HUES64 (cell line): ENCODE data around the gene ACSM4.
"Not testable (repeated sequence)": the region's sequence is repeated elsewhere in the genome, so short reads cannot be mapped to it uniquely, and the experiment has no call there.

Experiments
- H3K27ac ChIP-seq: 2 replicates; pipeline ENCODE4 v1.7.0; 2013; ENCODE audit warnings: low read depth, low read length, inconsistent platforms
- H3K27me3 ChIP-seq: 2 replicates; pipeline ENCODE4 v1.6.1; 2013; ENCODE audit warnings: mild to moderate bottlenecking, low read length; ENCODE audit not compliant: insufficient read depth
- H3K36me3 ChIP-seq: 2 replicates; pipeline ENCODE4 v1.6.1; 2013; ENCODE audit warnings: mild to moderate bottlenecking, low read length; ENCODE audit not compliant: insufficient read depth
- H3K4me1 ChIP-seq: 2 replicates; pipeline ENCODE4 v1.6.1; 2013; ENCODE audit warnings: mild to moderate bottlenecking, low read length, moderate library complexity; ENCODE audit not compliant: insufficient read depth
- H3K4me3 ChIP-seq: 2 replicates; pipeline ENCODE4 v1.5.1; 2013; ENCODE audit warnings: mild to moderate bottlenecking, low read length, moderate library complexity
- H3K9ac ChIP-seq: 2 replicates; pipeline ENCODE4 v1.6.1; 2013; ENCODE audit warnings: mild to moderate bottlenecking, low read depth, low read length
- H3K9me3 ChIP-seq: 2 replicates; pipeline ENCODE4 v1.6.1; 2013; ENCODE audit warnings: low read depth, low read length; ENCODE audit not compliant: insufficient read depth
- WGBS: fragments of 150-250, 120-280 bp; methylation state at CpG from one replicate; pipeline ENCODE4 v1.1.7; 2013; ENCODE audit warnings: missing lambda C conversion rate; 5-methylcytosine and 5-hydroxymethylcytosine counted together

The ACSM4 gene

DNA sequence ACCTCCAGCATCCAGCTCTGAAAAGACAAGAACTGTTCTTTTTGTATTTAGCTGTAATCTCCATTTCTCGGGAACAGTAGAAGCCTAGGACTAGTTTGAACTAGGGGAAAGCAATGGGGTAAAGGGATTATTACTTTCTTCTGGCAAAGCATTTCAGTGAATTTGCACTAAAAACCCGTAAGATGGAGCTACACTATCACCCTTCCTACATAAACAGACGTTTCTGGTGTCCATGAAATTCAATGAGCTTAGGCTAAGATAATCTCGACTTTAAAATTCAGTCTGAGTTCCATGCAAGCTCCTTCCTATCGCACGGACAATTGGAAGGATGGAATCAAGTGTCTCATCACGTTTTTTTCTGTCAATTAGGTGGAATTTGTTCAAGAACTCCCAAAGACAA is 24.0 kb downstream of the ACSM4 start:
- Histone ChIP-seq H3K4me3 (no peak overlapping the region), H3K27me3 (no peaks in the 10 kb centered on the region), H3K9me3 (peaks cover 17% of the 10 kb centered on the region), H3K4me1 (no peaks in the 10 kb centered on the region), H3K27ac (no peak overlapping the region), H3K9ac (no peak overlapping the region), H3K36me3 (no peaks in the 10 kb centered on the region)
- WGBS, result 92% methylated on average over 7 of the region's 7 CpGs

DNA sequence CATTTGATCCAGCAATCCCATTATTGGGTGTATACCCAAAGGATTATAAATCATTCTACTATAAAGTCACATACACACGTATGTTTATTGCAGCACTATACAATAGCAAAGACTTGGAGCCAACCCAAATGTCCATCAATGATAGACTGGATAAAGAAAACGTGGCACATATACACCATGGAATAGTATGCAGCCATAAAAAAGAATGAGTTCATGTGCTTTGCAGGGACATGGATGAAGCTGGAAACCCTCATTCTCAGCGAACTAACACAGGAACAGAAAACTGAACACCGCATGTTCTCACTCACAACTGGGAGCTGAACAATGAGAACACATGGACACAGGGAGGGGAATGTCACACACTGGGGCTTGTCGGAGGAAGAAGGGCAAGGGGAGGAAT is 33.9 kb downstream of the ACSM4 start:
- WGBS, result 94% methylated on average over 5 of the region's 5 CpGs
- not testable (repeated sequence) for H3K9ac ChIP-seq, H3K9me3 ChIP-seq, H3K4me3 ChIP-seq, H3K27me3 ChIP-seq, H3K36me3 ChIP-seq, H3K4me1 ChIP-seq, H3K27ac ChIP-seq

DNA sequence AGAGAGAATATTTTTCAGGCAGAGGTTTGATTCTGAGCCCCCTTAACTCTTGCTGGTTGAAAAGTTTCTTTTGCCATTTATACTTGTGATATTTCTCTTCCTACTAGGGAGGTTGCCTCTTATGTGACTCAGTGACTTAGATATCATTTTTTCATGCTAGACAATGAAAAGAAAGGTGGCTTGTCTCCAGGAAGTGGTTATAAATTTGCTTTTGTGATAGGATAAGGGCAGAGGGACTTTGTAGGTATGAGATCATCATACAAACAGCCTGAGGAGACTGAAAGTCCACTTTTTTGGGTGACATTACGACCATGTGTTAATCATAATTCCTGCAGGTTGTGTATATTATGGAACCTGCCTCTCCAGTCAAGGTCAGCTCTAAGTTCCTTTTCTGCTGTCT is 35.8 kb downstream of the ACSM4 start:
- H3K27me3 ChIP-seq, result no peaks in the 10 kb centered on the region
- no peak overlapping the region for H3K4me3 ChIP-seq
- H3K9me3 ChIP-seq, result peaks cover 5% of the 10 kb centered on the region
- H3K27ac ChIP-seq, result no peak overlapping the region
- no peak overlapping the region for H3K9ac ChIP-seq
- WGBS, result 93% methylated on average over 1 of the region's 1 CpG
- H3K36me3 ChIP-seq, result no peaks in the 10 kb centered on the region
- H3K4me1 ChIP-seq, result no peaks in the 10 kb centered on the region

DNA sequence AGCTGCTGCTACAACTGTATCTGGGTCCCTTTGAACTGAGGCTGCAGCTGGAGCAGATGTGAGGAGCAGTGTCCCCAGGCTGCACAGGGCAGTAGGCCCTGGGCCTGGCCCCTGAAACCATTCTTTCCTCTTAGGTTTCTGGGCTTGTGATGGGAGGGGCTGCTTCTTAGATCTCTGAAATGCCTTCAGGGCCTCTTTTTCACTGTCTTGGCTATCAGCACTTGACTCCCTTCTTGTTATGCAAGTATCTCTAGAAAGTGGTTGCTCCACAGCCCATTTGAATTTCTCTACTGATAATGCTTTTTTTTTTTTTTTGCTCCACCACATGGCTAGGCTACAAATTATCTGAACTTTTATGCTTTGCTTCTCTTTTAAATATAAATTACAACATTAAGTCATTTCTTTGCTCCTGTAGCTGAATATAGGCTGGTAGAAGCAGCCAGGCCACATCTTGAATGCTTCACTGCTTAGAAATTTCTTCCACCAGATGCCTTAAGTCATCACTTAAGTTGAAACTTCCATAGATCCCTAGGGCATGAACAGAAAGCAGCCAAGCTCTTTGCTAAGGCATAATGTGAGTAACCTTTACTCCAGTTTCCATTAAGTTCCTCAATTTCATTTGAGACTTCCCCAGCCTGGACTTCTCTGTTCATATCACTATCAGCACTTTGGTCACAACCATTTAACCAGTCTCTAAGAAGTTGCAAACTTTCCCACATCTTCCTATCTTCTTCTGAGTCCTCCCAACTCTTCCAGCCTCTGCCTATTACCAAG is 41.1 kb downstream of the ACSM4 start:
- Histone ChIP-seq H3K4me3 (no peak overlapping the region), H3K9ac (no peak overlapping the region), H3K27ac (no peak overlapping the region), H3K27me3 (no peaks in the 10 kb centered on the region), H3K36me3 (no peaks in the 10 kb centered on the region), H3K4me1 (peaks cover 7% of the 10 kb centered on the region; the same call in 1 of the 2 replicates), H3K9me3 (peaks cover 21% of the 10 kb centered on the region)

DNA sequence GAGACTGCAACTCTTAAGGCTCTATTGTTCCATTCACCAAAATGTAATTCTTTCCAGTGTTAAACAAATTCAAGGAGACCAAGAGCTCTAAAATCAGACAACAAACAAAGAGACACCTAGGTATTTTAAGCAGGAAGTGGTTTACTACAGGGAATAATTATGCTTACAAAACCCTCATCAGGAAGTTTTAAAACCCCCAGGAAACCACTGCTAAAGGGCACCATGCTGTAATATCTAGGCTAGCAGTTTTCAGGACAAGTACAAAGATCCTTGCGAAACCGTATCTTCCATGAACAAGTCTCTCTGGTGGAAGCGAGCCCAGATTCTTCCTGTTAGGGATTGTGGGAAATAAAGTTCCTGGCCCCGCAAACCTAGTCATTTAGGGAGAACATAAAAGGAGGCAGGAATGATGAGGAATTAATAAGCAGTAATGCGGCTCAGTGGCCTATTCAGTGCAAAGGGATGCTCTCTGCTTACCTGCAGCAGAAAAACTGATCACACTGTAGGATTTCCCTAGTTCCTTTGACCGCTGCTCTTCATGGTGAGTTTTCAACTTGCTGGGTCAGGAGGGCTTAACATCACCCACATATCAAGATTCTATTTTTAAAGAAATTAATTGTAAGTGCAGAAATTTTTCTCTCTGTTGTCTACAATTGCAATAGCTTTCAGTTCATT is 42.8 kb downstream of the ACSM4 start:
- peaks cover 21% of the 10 kb centered on the region for H3K9me3 ChIP-seq
- H3K27ac ChIP-seq, result peak overlapping the region; percentile 69; the same call in 1 of the 2 replicates
- WGBS, result 93% methylated on average over 6 of the region's 6 CpGs
- no peak overlapping the region for H3K9ac ChIP-seq
- H3K4me3 ChIP-seq, result no peak overlapping the region
- peaks cover 7% of the 10 kb centered on the region; the same call in 1 of the 2 replicates for H3K4me1 ChIP-seq
- no peaks in the 10 kb centered on the region for H3K27me3 ChIP-seq
- no peaks in the 10 kb centered on the region for H3K36me3 ChIP-seq

DNA sequence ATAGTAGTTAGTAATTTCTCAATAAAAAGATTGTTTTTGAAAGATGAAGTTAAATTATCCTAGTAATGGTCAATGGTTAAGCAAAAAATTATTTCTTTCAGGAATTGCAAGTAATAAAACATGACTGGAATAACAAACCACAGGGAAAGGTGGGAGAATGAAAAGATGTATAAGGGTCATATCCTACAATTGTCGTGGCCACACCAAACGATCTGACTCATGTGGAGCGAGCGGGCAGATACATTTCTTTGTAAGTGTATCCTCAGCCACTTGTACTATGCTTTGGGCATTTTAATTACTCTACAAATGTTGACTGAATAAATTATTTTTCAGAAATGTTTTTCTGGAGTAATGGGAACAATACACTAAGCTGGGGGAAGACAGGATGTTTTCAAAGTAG is 45.5 kb downstream of the ACSM4 start:
- no peak overlapping the region for H3K9ac ChIP-seq
- H3K36me3 ChIP-seq, result no peaks in the 10 kb centered on the region
- H3K27ac ChIP-seq, result no peak overlapping the region
- no peaks in the 10 kb centered on the region for H3K27me3 ChIP-seq
- H3K4me1 ChIP-seq, result peaks cover 7% of the 10 kb centered on the region; the same call in 1 of the 2 replicates
- peaks cover 19% of the 10 kb centered on the region for H3K9me3 ChIP-seq
- 88% methylated on average over 4 of the region's 4 CpGs for WGBS
- no peak overlapping the region for H3K4me3 ChIP-seq

DNA sequence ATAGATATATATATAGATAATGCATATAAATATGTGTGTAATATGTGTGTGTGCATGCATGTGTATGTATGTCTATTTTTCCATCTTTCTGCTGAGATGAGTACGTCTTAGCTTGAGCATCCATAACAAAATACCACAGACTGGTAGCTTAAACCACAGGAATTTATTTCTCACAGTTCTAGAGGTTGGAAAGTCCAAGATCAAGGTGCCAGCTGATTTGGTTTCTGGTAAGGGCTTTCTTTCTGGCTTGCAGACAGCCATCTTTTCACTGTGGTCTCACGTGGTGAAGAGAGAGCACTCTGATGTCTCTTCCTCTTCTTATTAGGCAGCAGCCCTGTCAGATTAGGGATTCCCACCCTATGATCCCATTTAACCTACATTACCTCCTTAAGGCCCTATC is 47.3 kb downstream of the ACSM4 start:
- no peak overlapping the region for H3K4me3 ChIP-seq
- WGBS, result 76% methylated on average over 1 of the region's 2 CpGs
- H3K36me3 ChIP-seq, result no peaks in the 10 kb centered on the region
- peaks cover 7% of the 10 kb centered on the region; the same call in 1 of the 2 replicates for H3K4me1 ChIP-seq
- no peak overlapping the region for H3K9ac ChIP-seq
- H3K9me3 ChIP-seq, result 0 out of 2 replicates have a peak, but pooled peaks cover 2% of the 10 kb centered on the region
- H3K27me3 ChIP-seq, result no peaks in the 10 kb centered on the region
- no peak overlapping the region for H3K27ac ChIP-seq

DNA sequence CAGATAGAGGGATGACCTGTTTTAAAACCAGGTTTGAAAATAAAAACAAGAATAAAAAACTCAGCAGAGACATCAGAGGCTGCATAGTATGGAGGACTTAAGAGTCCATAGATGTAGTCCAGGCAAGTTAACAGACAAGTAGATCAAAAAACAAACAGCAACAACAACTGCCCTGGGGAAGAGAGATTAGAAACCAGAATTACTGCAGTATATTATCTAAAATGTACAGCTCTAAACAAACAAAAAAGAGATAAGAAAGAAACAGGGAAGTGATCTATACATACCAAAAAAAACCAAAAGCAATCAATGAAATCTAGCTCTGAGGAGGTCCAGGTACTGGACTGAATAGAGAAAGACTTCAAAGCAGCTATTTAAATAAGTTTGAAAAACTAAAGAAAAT is 48.8 kb downstream of the ACSM4 start:
- no peak overlapping the region for H3K4me3 ChIP-seq
- no peaks in the 10 kb centered on the region for H3K27me3 ChIP-seq
- no peak overlapping the region for H3K9ac ChIP-seq
- no peaks in the 10 kb centered on the region for H3K4me1 ChIP-seq
- H3K27ac ChIP-seq, result no peak overlapping the region
- H3K36me3 ChIP-seq, result no peaks in the 10 kb centered on the region
- H3K9me3 ChIP-seq, result no peaks in the 10 kb centered on the region

DNA sequence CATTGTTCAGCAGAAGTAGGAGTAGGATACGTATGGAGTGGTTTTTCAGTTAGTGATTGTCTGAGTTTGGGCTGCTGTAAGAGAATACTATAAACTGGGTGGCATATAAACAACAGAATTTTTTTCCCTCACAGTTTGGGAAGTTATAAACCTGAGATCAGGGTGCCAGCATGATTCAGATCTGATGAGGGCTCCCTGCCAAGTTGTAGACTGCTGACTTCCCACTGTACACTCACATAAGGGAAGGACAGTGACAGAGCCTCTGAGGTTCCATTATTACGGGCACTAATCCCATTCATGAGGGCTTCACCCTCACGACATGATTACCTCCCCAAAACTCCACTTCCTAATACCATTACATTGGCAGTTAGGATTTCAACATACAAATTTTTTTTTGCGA is 50.7 kb downstream of the ACSM4 start:
- Histone ChIP-seq H3K4me3 (no peak overlapping the region), H3K9ac (no peak overlapping the region), H3K27me3 (no peaks in the 10 kb centered on the region), H3K27ac (no peak overlapping the region), H3K4me1 (no peaks in the 10 kb centered on the region), H3K36me3 (no peaks in the 10 kb centered on the region), H3K9me3 (no peaks in the 10 kb centered on the region)
- WGBS, result 93% methylated on average over 4 of the region's 4 CpGs

DNA sequence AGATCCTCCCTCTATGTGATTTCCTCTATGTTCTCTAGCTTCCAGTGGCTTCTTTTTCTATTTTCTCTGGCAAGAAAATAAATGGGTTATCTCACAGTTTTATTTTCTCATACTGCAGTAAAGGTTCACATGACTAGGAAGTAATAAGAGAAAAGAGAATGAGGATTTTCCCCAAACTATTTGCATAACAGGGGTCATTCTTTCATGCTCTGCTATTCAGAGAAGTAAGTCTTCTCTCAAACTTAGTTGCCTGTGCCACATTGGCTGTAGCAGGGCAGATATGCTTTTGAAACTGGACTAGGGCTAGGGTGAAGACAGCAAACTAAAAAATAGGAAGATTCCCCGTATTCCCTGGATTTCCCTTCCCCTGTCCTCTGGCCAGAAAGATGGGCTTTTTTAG is 57.4 kb downstream of the ACSM4 start:
- Histone ChIP-seq H3K27me3 (no peaks in the 10 kb centered on the region), H3K9me3 (peaks cover 5% of the 10 kb centered on the region; the same call in 1 of the 2 replicates), H3K27ac (no peak overlapping the region), H3K4me1 (no peaks in the 10 kb centered on the region), H3K4me3 (no peak overlapping the region), H3K36me3 (no peaks in the 10 kb centered on the region), H3K9ac (no peak overlapping the region)
- WGBS, result 90% methylated on average over 1 of the region's 1 CpG

DNA sequence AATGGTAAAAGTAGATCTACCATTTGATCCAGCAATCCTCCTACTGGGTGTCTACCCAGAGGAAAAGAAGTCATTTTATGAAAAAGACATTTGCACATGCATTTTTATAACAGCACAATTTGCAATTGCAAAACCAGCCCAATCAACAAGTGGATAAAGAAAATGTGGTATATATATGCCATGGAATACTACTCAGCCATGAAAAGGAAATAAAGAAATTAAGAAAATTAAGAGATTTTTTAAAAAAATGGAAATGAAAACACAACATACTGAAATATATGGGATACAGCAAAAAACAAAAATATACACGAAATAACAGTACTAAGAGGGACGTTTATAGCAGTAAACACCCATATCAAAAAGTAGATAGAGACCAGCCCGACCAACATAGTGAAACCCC is 58.9 kb downstream of the ACSM4 start:
- H3K36me3 ChIP-seq, result no peaks in the 10 kb centered on the region
- no peak overlapping the region for H3K9ac ChIP-seq
- peaks cover 5% of the 10 kb centered on the region; the same call in 1 of the 2 replicates for H3K9me3 ChIP-seq
- 86% methylated on average over 3 of the region's 3 CpGs for WGBS
- H3K27ac ChIP-seq, result no peak overlapping the region
- H3K27me3 ChIP-seq, result no peaks in the 10 kb centered on the region
- no peaks in the 10 kb centered on the region for H3K4me1 ChIP-seq
- no peak overlapping the region for H3K4me3 ChIP-seq
